HUDEP-2 (cell line): ENCODE results near the gene ANKRD18B.
"Not testable (repeated sequence)": the region's sequence is repeated elsewhere in the genome, so short reads cannot be mapped to it uniquely, and the experiment has no call there.

Experiments used
- DNase-seq, 76 experiments: peaks; one replicate each; lab custom pipeline; 2025; ENCODE audit not compliant: unreplicated experiment in 76 of 76; lab: John Stamatoyannopoulos, UW

ANKRD18B gene

DNA sequence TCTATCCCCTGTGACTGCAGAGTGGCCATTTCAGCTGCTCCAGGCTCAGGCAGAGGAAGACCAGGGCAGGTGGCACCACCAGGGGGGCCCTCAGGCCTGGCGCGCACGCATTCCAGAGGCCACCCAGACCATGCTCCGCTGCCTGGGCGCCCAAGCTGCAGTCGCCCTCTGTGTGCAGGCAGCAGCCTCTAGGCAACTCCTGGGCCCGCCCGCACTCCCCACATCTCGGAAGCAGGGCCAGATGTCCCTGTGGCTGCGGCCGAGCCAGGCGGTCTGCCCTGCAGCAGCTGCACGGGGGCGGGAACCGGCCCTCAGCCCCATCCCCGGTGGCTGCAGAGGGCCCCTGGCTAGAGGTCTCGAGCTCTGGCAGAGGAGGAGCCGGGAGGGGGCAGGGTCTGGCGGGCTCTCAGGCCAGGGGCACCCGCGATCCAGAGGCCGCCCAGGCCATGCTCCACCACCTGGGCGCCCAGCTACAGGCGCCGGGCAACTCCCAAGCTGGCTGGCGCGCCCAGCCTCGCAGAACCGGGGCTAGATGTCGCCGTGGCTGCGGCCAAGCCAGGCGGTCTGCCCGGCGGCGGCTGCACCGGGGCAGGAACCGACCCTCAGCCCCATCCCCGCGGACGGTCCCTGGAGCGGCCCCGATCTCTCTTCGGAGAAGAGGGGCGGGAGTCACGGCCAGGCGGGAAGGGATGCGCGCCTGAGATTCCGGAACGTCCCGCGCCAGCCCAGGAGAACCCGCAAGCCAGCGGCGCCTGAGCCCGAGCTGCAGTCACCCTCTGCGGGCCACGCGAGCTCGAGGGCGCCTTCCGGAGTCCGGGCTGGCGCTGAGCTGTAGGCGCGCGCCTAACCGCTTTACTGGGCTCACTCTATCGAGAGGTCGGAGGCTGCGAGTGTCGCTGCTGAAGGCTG lies at the start of gene ANKRD18B:
TSS of gene ANKRD18B (plus strand) at position 855 of the 909 bp plus-strand sequence. CDS start 239 bp downstream, outside the sequence.
- DNase-seq = peak in 75 of 76 experiments; percentile 39 to 89 (median 80)

GRCh38 chr9:33475357-33475756 lies 48.7 kb upstream of the ANKRD18B start:
- no peak for DNase-seq

DNA sequence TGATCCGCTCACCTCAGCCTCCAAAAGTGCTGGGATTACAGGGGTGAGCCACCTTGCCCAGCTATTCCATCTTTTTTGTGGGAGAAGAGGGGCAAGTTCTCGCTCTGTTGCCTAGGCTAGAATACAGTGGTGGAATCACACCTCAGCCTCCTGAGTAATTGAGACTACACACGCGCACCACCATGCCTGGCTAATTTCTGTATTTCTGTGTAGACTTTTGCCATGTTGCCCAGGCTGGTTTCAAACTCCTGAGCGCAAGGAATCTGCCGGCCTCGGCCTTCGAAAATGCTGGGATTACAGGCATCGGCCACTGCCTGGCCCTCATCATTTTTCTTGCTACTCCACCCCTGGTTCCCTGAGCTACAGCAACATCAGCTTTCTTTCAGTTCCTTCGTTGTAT lies 47.5 kb upstream of the ANKRD18B start:
- no peak for DNase-seq

- DNase-seq = no peak
These were observed 43.9 kb upstream of the ANKRD18B start for GRCh38 chr9:33480106-33480505.

- DNase-seq = no peak
These were observed 43.1 kb upstream of the ANKRD18B start for GRCh38 chr9:33480976-33481375.

DNA sequence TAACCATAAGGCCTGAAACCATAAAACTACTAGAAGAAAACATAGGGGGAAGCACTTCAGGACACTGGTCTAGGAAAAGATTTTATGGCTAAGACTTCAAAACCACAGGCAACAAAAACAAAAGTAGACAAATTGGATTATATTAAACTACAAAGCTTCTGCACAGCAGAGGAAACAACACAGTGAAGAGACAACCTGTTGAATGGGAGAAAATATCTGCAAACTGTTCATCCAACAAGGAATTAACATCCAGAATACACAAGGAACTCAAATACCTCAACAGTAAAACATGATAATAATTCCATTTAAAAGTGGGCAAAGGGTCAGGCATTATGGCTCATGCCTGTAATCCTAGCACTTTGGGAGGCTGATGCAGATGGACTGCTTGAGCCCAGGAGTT lies 38.7 kb upstream of the ANKRD18B start:
- not testable (repeated sequence) for DNase-seq

- no peak for DNase-seq
These were observed 35.0 kb upstream of the ANKRD18B start for GRCh38 chr9:33489066-33489465.

DNA sequence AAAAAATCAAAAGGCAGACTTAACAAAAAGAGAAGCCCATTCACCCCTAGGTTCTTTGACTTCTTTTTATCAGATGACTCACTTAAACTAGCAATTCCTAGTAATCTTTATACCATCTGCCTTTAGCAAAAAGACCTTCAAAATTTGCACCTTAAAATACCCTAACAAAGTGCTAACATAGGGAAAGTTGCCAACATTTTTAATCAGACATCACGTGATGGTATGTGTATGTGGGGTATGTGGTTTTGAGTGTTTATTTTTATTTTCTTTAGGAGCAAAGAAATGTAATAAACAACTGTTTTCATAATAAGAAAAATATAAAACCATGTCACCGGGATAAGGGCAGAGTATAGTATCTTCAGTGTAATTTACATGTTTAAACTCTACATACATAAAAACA lies 30.2 kb upstream of the ANKRD18B start:
- peak in 11 of 76 experiments; percentile 4 to 52 (median 36) for DNase-seq

- no peak for DNase-seq
These were observed 25.7 kb upstream of the ANKRD18B start for GRCh38 chr9:33498387-33498786.

DNA sequence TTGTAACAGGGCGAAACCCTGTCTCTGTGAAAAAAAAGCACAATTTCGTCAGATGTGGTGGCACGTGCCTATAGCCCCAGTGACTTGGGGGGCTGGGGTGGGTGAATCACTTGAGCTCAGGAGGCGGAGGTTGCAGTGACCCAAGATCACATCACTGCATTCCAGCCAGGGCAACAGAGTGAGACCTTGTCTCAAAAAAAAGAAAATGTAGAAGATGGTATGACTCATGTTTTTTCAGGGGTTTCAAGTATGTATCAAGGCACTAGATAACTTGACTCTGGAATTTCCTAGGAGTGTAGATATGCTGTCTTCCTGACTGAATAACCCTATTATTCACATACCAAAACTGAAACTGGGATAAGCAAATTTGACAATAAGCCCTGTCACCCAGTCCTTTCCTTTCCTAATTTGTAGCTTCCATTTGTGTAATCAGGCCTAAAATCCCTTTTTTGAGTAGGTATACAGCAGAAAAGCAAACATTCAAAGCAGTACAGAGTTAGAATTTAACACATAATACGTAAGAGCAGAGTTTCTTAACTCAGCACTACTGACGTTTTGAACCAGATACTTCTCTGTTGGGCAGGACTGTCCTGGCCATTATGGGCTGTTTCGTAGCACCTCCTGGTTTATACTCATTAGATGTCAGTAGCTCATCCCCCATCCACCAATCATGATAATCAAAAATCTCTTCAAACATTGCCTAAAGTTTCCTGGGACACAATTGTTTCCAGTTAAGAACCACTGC lies 17.3 kb upstream of the ANKRD18B start:
- peak in 7 of 76 experiments; percentile 1 to 28 (median 5) for DNase-seq

DNA sequence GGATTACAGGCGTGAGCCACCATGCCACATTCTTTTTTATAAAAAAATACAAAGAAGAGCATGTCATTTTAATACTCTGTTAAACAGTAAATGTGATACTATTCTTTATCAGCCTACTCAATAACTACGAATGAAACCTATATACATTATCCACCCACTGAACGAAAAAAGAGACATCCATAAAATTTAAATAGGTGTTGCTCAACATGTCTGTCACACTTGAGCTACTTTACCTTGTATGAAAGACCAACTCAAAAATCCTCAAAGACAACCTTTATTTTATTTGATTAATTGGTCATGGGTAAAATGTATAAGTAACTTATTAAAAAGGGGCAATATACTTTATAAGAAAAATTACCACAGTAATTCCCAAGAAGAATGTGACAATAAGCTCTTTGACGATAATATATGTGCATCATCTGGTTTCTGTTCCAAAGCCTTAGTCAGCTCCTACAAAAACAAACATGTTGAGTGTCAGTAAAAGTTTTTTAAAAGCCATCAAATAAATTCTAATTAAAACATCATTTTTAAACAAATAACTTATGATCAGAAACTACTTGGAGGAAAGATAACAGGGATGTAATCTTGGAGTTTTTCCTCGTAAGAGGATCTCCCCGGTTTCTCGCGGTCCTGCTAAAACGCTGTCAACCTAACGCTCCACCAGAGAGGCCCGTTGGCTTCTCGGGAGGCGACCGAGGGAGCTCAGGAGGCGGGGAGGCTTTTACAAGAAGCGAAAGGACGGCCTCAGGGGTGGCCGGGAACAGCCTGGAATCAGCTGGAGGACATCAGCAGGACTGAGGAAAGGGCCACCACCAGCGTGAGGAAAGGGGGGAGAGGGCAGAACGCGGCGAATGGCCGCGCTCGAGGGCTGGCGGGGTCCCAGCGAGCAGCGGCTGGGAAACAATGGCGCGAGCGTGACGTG lies 13.5 kb upstream of the ANKRD18B start:
- peak in 67 of 76 experiments; percentile 14 to 78 (median 52) for DNase-seq

DNA sequence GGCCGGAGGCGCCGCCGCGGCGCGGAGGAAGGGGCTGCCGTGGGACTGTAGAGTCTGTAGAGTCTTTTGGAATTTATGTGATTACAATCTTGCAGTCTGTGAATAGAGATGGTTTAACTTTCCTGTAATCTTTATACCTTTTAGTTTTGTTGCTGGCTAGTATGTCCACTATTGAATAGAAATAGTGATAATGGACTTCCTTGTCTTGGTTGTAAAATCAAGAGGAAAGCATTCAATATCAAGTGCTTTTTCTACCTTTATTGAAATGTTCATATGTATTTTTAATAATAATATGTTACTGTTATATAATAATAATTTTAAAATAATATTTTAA lies 12.9 kb upstream of the ANKRD18B start:
- peak in 2 of 76 experiments; percentile 48 to 54 for DNase-seq

DNA sequence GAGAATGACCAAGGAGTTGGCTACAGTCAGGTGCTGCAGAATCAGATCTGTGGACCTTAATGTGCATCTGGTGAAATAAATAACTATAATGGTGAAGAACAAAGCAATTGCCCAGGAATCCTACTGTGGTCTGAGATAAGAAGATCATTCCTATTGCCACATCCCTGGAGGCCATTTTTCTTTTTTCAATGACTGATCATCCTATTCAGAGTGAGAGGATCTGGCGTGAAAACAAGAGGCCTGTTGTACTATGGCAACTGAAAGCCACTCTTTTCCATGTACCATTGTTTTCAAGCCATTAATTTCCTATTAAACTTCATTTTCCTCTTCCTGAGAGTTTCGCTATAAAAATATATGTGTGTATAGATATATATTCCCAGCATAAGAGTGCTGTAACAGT lies 11.5 kb upstream of the ANKRD18B start:
- DNase-seq = not testable (repeated sequence)

GRCh38 chr9:33515342-33515995 lies 8.6 kb upstream of the ANKRD18B start:
- not testable (repeated sequence) for DNase-seq

- DNase-seq = not testable (repeated sequence)
These were observed 7.7 kb upstream of the ANKRD18B start for GRCh38 chr9:33516397-33516796.

DNA sequence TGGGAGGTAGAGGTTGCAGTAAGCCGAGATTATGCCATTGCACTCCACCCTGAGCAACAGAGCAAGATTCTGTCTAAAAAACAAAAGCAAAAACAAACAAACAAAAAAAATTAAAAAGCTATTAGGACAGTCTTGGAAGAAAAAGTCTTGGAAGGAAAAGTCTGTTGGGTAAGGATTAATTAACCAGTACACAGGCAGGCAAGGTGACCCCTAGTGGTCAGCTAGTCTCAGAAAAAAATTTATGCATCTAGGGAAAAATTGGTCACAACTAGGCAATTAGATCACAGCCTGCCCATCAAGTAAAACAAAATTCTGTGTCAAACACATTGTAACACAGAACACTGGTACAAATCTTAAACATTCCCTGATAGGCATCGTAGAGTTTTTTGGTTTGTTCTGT lies 6.7 kb upstream of the ANKRD18B start:
- DNase-seq = peak in 22 of 76 experiments; percentile 6 to 60 (median 30)

GRCh38 chr9:33517934-33518577 lies 6.0 kb upstream of the ANKRD18B start:
- not testable (repeated sequence) for DNase-seq

DNA sequence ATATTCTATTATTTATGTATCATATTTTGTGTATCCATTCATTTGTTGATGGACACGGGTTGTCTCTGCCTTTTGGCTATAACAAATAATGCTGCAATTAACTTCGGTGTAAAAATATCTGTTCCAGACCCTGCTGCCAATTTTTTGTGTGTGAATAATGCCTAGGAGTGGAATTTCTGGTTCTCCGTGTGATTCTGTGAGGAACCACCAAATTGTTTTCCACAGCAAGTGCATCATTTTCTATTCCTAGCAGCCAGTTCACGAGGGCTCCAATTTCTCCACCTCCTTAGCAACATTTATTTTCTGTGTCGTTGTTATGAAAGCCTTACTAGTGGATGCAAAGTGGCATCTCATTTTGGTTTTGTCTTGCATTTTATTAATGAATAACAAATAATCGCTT lies 2.2 kb upstream of the ANKRD18B start:
- DNase-seq = not testable (repeated sequence)

DNA sequence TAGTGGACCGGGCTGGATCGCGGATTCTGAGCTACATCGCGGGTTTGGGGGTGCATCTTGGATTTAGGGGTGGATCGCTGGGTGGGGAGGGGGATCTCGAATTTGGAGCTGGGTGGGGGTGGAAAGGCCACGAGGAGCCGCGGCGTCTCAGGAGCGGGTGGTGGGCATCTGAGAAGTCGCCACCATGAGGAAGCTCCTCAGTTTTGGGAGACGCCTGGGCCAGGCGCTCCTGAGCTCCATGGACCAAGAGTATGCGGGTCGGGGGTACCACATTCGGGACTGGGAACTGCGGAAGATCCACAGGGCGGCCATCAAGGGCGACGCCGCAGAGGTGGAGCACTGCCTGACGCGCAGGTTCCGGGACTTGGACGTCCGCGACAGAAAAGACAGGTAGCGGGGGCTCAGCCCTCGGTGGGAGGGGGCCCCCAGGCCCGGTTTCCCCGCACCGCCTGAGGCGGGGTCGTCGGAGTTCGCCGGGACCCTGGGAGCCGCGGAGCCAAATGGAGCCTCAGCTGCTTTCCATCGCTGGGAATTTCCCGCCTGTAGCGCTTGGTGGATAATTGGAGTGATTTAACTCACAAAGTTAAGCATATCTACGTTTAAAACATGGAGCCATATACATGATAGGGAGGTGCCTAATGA lies 376 bp downstream of the ANKRD18B start:
- DNase-seq = peak in 33 of 76 experiments; percentile 7 to 76 (median 34)
